Measurements from ENCODE around the gene BTLA. TPM values are rescaled to one million over a fixed set of nuclear protein-coding genes. Genes with fewer than 3 reads are reported as not detected.
"Not testable (repeated sequence)": the region's sequence is repeated elsewhere in the genome, so short reads cannot be mapped to it uniquely, and the experiment has no call there.

BTLA gene
- polyA plus RNA-seq, 1 donor from 2014 or later: 85.4 TPM

DNA sequence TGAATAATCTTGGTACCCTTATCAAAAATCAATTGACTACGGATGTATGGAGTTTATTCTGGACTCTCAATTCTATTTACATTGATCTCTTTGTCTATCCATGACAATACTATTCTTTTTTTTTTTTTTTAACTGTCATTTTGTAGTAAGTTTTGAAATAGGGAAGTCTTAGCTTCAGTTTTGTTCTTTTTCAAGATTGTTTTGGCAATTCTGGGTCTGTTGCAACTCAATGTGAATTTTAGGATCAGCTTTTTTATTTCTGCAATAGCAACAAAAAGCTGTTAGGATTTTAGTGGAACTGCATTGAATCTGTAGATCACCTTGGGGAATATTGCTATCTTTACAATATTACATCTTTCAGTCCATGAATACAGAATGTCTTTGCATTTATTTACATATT lies 21.4 kb downstream of the BTLA start:
- Mint-ChIP-seq H3K4me3 (peak overlapping the region in 1 of 4 donors; percentile 6), H3K27ac (peak overlapping the region in 2 of 3 donors; percentile 67 to 79), H3K27me3 (no peaks in the 10 kb centered on the region), H3K36me3 (peaks cover 26% of the 10 kb centered on the region), H3K4me1 (peaks cover 64 to 73% (median 66%) of the 10 kb centered on the region in 3 donors), H3K9me3 (peaks cover 0 to 1% (median 0%) of the 10 kb centered on the region in 3 donors)

DNA sequence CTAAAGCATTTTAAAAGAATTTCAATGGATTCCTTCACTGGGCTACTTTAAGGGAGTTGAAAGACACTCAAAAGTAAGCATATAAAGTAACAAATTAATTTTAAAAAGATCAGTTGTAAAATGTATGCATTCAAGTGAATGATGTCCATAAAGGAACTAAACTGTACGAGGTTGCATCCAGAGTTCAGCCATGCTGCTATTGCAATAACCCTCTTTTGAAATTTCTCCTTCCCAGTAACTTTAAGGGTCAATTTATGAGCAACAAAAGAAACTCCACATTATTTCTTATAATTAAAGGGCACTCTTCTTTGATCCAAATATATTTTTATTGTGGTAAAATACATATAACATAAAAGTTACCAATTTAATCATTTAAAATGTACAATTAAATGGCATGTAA lies 22.9 kb downstream of the BTLA start:
- H3K36me3 Mint-ChIP-seq: peaks cover 28% of the 10 kb centered on the region
- no peak overlapping the region for H3K4me3 Mint-ChIP-seq

DNA sequence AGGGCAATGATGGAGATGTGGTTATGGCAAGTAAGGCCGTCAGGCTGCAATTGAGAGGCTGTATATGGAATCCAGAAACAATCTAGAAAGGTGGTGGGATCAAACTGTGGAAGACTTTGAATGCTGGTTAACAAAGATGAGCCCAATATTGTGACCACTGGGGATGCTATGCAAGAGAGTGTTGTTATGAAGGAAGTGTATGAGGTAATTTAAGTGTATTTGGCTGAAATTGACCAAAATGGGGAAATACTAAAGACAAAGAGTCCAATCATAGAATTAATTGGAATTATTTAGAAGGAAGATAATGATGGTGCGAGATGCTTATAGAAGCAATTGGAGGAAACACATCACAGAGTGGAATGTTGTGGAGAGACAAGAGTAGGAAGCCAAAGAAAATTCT lies 24.5 kb downstream of the BTLA start:
- H3K9me3 Mint-ChIP-seq: no peaks in the 10 kb centered on the region
- H3K36me3 Mint-ChIP-seq: peaks cover 33% of the 10 kb centered on the region
- H3K4me1 Mint-ChIP-seq: peaks cover 56 to 72% (median 65%) of the 10 kb centered on the region in 3 donors
- peak overlapping the region in 3 of 4 donors; percentile 24 to 77 (median 69) for H3K4me3 Mint-ChIP-seq
- no peaks in the 10 kb centered on the region for H3K27me3 Mint-ChIP-seq
- H3K27ac Mint-ChIP-seq: peak overlapping the region; percentile 2 to 75 (median 38)

More for the DNA sequence above, 22.9 kb downstream of the BTLA start:
- Mint-ChIP-seq H3K27ac (peak overlapping the region in 1 of 3 donors; percentile 12), H3K9me3 (no peaks in the 10 kb centered on the region), H3K27me3 (no peaks in the 10 kb centered on the region), H3K4me1 (peaks cover 57 to 71% (median 63%) of the 10 kb centered on the region in 3 donors)

DNA sequence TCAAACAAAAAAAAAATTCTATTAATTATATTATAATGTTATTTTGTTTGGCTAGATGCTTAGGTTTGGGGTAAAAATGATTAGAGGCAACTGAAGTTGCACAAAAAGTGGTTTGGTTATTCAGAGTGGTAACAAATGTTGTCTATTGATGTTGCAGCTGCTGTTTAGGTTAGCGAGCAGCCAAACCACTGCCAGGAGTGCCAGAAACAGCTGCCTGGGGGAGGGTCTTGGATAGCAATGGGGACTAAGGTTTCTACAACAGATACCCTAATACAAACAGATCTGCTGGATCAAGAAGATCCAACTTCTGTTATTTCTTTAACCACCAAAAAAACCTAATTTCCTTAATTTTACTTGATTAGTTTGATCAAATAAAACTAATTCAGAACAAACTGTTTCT lies 26.6 kb downstream of the BTLA start:
- H3K4me1 Mint-ChIP-seq: peaks cover 52 to 67% (median 56%) of the 10 kb centered on the region in 3 donors
- peaks cover 34% of the 10 kb centered on the region for H3K36me3 Mint-ChIP-seq
- no peaks in the 10 kb centered on the region for H3K27me3 Mint-ChIP-seq
- H3K27ac Mint-ChIP-seq: peak overlapping the region; percentile 88 to 96 (median 90)
- H3K9me3 Mint-ChIP-seq: no peaks in the 10 kb centered on the region
- peak overlapping the region in 3 of 4 donors; percentile 61 to 94 (median 89) for H3K4me3 Mint-ChIP-seq

DNA sequence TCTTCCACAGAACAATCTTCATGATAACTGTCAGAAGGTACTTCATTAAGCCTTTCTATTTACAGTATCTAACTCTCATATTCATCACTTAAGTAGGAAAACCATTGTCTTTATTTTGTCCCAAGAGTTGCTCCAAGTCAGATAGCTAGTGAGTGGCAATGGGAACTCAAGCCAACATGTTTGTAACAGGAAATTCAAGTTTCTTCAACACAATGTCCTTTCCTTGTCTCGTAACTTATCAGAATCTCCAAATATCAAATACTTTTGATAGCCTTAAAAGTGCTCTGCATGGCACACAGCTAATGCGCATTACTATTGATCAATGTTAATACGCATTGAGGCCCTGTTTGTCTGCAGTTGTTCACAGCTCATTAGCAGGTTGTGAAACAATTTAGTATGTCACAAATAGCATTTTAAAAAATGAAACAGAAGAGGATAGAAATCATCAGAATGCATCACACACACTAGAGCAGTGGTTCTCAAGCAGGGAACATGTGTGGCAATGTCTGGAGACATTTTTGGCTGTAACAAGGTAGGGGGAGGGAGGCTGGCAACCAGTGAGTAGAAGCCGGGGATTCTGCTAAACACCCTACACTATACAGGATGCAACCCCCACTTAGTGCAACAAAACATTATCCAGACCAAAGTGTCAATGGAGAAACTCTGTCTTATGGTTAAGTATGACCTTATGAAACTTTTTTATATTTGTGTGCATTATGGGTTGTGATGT lies 27.5 kb downstream of the BTLA start:
- H3K27ac Mint-ChIP-seq: peak overlapping the region in 2 of 3 donors; percentile 88 to 96
- no peaks in the 10 kb centered on the region for H3K9me3 Mint-ChIP-seq
- H3K4me3 Mint-ChIP-seq: peak overlapping the region in 2 of 4 donors; percentile 38 to 70
- no peaks in the 10 kb centered on the region for H3K27me3 Mint-ChIP-seq
- H3K36me3 Mint-ChIP-seq: peaks cover 29% of the 10 kb centered on the region
- H3K4me1 Mint-ChIP-seq: peaks cover 48 to 71% (median 60%) of the 10 kb centered on the region in 3 donors

DNA sequence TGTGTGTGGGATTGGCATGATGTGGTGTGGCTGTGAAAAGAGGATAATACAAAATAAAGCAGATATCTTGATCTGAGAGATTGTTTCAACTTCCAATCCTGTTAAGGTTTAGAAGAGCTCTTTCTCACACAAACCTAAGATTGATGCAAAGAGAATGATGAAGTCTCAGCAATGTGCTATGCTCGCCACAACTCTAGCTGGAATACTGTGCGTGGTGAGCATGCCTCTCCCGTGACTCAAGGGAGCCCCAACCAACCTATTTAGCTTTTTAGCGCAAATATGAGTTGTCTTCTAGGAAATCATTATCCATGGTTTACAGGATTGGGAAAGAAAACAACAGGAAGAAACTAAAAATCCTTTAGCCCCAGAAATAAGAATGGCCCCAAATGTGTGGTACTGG lies 28.5 kb downstream of the BTLA start:
- H3K36me3 Mint-ChIP-seq: peaks cover 32% of the 10 kb centered on the region
- H3K27ac Mint-ChIP-seq: peak overlapping the region; percentile 52 to 83 (median 71)
- H3K4me3 Mint-ChIP-seq: peak overlapping the region; percentile 8 to 71 (median 50)
- no peaks in the 10 kb centered on the region for H3K27me3 Mint-ChIP-seq
- H3K9me3 Mint-ChIP-seq: no peaks in the 10 kb centered on the region
- H3K4me1 Mint-ChIP-seq: peaks cover 52 to 76% (median 59%) of the 10 kb centered on the region in 3 donors

DNA sequence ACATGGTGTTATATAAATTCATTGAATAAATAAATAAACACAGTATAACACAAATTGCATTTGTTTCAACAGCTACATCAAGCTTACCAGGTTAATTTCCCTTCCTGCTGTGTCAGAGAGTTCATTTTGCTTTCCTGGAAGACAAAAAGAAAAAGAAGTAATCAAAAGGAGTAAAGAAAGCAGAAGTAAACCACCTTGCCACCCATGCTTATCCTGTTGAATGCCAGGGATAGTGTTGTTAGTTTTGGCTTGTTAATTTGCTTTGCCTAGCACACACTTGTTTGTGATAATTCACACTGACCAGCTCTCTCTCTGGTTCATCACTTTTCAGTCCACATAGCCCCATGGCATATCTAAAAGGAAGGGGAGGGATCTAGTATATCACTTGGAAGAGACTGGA lies 29.6 kb downstream of the BTLA start:
- peaks cover 29% of the 10 kb centered on the region for H3K36me3 Mint-ChIP-seq

DNA sequence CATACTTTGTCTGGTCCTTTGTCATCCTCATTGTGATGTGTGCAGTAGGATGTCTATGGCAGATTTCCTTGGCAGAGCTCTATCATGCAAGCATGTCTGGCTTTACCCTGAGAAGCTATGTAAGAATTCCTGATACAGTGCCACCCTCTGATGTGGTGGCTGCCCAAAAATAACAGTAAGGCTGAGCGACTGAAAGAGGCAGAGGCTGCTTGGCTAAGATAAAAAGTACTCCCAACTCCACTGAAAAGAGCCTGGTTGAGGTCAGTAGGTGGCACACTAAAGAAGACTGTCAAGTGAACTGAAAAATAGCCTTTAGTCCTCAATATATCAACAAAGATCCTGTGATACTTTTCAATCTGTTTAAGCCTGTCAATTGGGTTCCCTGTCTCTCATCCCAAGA lies 31.7 kb downstream of the BTLA start:
- no peaks in the 10 kb centered on the region for H3K27me3 Mint-ChIP-seq
- H3K4me1 Mint-ChIP-seq: peaks cover 57 to 74% (median 58%) of the 10 kb centered on the region in 3 donors
- peaks cover 23% of the 10 kb centered on the region for H3K36me3 Mint-ChIP-seq
- H3K9me3 Mint-ChIP-seq: peaks cover 0 to 3% (median 0%) of the 10 kb centered on the region in 3 donors
- H3K27ac Mint-ChIP-seq: peak overlapping the region; percentile 46 to 66 (median 50)
- H3K4me3 Mint-ChIP-seq: no peak overlapping the region

More for the DNA sequence above, 29.6 kb downstream of the BTLA start:
- Mint-ChIP-seq H3K4me1 (peaks cover 54 to 77% (median 58%) of the 10 kb centered on the region in 3 donors), H3K27ac (peak overlapping the region in 2 of 3 donors; percentile 52 to 73), H3K9me3 (no peaks in the 10 kb centered on the region), H3K27me3 (no peaks in the 10 kb centered on the region), H3K4me3 (peak overlapping the region in 3 of 4 donors; percentile 39 to 63 (median 49))

DNA sequence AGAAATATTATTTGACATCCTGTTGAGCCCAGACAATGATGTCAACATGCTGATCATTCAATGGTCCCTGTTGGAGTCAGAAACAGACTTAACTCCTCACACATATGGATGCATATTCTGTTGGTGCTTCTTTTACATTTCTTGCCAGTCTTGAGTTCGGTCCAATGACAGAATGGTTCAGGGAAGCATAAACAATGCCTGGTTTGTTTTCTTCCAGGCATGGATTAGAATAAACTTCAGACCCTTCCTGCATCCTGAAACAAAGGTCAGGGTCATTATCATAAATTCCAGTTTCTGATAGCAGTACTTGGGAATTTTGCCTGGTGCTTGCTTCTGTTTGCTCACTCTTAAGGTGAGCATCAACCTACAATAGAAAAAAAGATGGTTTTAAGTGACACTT lies 33.3 kb downstream of the BTLA start:
- peaks cover 25% of the 10 kb centered on the region for H3K36me3 Mint-ChIP-seq
- H3K4me3 Mint-ChIP-seq: peak overlapping the region in 2 of 4 donors; percentile 17 to 39
- H3K27me3 Mint-ChIP-seq: no peaks in the 10 kb centered on the region
- H3K9me3 Mint-ChIP-seq: peaks cover 0 to 5% (median 1%) of the 10 kb centered on the region in 3 donors
- H3K4me1 Mint-ChIP-seq: peaks cover 58 to 73% (median 61%) of the 10 kb centered on the region in 3 donors
- H3K27ac Mint-ChIP-seq: peak overlapping the region in 1 of 3 donors; percentile 73

DNA sequence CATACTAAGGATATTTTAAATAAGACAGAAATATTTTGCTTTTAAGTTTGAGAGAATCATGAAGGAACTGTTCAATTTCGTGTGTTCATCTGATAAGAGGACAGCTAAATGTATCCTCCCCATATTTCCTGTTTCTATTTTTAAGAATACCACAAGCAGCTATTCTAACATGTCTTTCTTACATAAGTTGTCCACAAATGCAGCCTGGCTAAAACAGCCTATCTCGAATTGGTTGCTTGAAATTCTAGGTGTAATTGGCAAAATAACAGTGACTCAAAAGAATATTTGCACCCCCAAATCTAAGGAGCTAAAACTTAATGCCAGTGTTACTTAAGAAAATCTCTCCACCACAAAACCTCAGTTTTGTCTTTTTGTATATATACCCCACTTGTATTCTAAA lies 35.0 kb downstream of the BTLA start:
- Mint-ChIP-seq H3K36me3 (peaks cover 15% of the 10 kb centered on the region), H3K4me1 (peaks cover 58 to 73% (median 61%) of the 10 kb centered on the region in 3 donors), H3K27ac (peak overlapping the region; percentile 62 to 88 (median 75)), H3K27me3 (no peaks in the 10 kb centered on the region), H3K9me3 (peaks cover 0 to 5% (median 1%) of the 10 kb centered on the region in 3 donors), H3K4me3 (peak overlapping the region; percentile 47 to 94 (median 64))

DNA sequence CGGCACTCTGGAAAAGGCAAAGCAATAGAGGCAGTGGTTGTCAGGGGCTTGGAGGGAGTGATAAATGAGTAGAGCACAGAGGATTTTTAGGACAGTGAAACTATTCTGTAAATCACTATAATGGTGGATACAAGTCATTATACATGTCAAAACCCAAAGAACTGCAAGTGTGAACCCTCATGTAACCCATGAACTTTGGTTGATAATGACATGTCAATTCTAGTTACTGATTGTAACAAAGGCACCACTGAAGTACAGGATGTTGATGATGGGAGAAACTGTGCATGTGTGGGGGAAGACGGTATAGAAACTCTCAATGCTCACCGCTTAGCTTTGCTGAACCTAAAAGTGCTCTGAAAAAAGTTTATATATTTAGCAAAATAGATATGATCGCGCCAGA lies 36.0 kb downstream of the BTLA start:
- Mint-ChIP-seq H3K4me3 (peak overlapping the region in 3 of 4 donors; percentile 18 to 56 (median 44)), H3K4me1 (peaks cover 59 to 73% (median 60%) of the 10 kb centered on the region in 3 donors), H3K27ac (peak overlapping the region; percentile 75 to 88 (median 79)), H3K36me3 (peaks cover 14% of the 10 kb centered on the region), H3K9me3 (peaks cover 0 to 5% (median 1%) of the 10 kb centered on the region in 3 donors), H3K27me3 (no peaks in the 10 kb centered on the region)

DNA sequence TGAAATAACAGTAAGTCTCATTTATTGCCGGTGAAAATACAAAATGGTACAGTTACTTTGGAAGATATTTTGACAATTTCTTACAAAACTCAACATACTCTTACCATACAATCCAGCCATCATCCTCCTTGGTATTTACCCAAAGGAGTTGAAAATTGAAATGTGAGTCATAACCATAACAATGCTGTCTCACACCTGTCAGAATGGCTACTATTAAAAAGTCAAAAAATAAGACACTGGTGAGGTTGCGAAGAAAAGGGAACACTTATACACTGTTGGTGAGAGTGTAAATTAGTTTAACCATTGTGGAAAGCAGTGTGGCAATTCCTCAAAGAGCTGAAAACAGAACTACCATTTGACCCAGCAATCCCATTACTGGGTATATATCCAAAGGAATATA lies 37.5 kb downstream of the BTLA start:
- H3K9me3 Mint-ChIP-seq, H3K27me3 Mint-ChIP-seq: not testable (repeated sequence)
- Mint-ChIP-seq H3K36me3 (peaks cover 14% of the 10 kb centered on the region), H3K27ac (peak overlapping the region in 2 of 3 donors; percentile 67 to 92), H3K4me1 (peaks cover 55 to 72% (median 67%) of the 10 kb centered on the region in 3 donors), H3K4me3 (peak overlapping the region in 3 of 4 donors; percentile 9 to 83 (median 67))

DNA sequence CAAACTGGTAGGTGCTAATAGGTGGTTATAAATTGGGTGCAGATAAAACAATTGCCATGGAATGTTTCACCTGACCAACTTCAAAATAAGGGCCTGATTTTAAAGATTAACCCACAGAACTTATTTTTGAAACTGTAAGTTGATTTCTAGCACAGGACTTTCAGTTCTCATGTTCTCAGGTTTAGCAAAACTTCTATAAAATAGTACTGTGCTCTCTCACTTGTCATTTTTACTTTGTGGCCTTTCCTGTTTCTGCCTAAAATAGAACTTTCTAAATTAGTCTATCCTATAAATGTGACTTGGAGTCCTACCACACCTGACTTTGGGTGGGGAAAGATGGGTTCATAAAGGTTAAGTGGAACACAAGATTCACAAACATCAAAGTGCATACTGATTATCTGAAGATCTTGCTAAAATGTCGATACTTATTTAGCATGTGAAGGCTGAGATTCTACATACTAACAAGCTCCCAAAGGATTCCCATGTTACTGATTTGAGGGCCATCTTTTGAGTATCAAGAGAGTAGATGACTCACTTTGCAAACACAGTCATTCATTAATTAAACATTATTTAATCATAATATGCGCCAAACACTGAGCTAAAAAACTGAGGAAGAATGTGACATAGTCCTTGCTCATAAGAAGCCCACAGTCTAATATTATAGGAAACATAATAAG lies 38.6 kb downstream of the BTLA start:
- peak overlapping the region; percentile 35 to 92 (median 67) for H3K27ac Mint-ChIP-seq
- H3K9me3 Mint-ChIP-seq: peaks cover 0 to 5% (median 1%) of the 10 kb centered on the region in 3 donors
- H3K27me3 Mint-ChIP-seq: no peaks in the 10 kb centered on the region
- peak overlapping the region; percentile 27 to 83 (median 68) for H3K4me3 Mint-ChIP-seq
- H3K4me1 Mint-ChIP-seq: peaks cover 53 to 69% (median 67%) of the 10 kb centered on the region in 3 donors
- H3K36me3 Mint-ChIP-seq: peaks cover 12% of the 10 kb centered on the region

DNA sequence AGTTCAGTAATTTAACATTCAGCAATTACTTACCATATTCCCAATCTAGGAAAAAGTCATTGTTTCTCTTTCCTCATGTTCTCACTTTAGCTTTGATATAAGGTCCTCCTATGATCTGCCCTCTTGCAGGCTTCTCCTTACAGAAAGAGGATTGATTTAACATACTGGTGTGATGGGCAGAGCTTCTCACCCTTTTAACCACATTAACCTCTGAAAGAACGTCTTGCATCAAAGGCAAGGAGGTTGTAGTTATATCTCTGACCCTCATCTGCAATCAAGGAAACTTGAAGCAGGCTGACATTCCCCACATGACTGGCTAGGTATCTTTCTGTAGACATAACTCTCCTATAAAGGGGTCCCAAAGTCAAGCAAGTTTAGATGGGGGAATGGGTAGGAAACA lies 39.5 kb downstream of the BTLA start:
- peak overlapping the region; percentile 35 to 92 (median 67) for H3K27ac Mint-ChIP-seq
- peaks cover 13% of the 10 kb centered on the region for H3K36me3 Mint-ChIP-seq
- H3K4me1 Mint-ChIP-seq: peaks cover 46 to 64% (median 63%) of the 10 kb centered on the region in 3 donors
- peaks cover 1 to 5% (median 3%) of the 10 kb centered on the region in 3 donors for H3K9me3 Mint-ChIP-seq
- H3K27me3 Mint-ChIP-seq: no peaks in the 10 kb centered on the region
- peak overlapping the region; percentile 12 to 83 (median 34) for H3K4me3 Mint-ChIP-seq

DNA sequence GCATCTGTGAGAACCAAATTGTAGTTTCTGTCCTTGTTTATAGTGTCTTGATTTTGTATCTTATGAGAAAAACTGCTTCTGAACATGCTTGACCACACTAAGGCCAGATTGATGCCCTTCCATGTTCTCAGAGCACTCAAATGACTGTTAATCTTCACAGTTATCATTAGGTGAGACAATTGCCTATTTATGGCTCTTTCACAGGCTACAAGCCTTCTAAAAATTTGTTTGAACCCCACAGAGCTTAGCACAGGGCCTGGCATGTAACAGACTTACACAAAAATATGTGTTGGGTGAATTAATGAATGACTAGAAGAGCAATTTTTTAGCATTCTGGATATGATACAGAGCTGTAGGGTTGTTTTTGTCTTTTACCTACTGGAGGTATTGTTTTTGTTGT lies 43.1 kb downstream of the BTLA start:
- Mint-ChIP-seq H3K27ac (peak overlapping the region in 1 of 3 donors; percentile 24), H3K9me3 (peaks cover 0 to 3% (median 0%) of the 10 kb centered on the region in 3 donors), H3K27me3 (no peaks in the 10 kb centered on the region), H3K4me1 (peaks cover 24 to 46% (median 38%) of the 10 kb centered on the region in 3 donors), H3K36me3 (peaks cover 9% of the 10 kb centered on the region), H3K4me3 (no peak overlapping the region)

Data from IgD-negative memory B cell (primary cell).